HEK293 (cell line): Measurements from ENCODE around the gene SLC16A5.

ENCODE experiments used
- SP2 ChIP-seq: fragments of 450-650 bp; formaldehyde crosslinking; IDR thresholded peaks from 2 replicates; pipeline ENCODE4 v1.5.1; 2016; ENCODE audit warnings: missing biosample characterization, missing genetic modification characterization
- YY1 ChIP-seq: fragments of 450-650 bp; formaldehyde crosslinking; IDR thresholded peaks from 2 replicates; pipeline ENCODE4 v1.5.1; 2018; ENCODE audit warnings: missing biosample characterization, missing genetic modification characterization
- ZFP37 ChIP-seq: fragments of 450-650 bp; formaldehyde crosslinking; IDR thresholded peaks from 2 replicates; pipeline ENCODE4 v1.5.1; 2016; ENCODE audit warnings: missing biosample characterization, missing genetic modification characterization
- ZNF112 ChIP-seq: fragments of 450-650 bp; formaldehyde crosslinking; IDR thresholded peaks from 2 replicates; pipeline ENCODE4 v1.5.0; 2017; ENCODE audit warnings: missing biosample characterization, missing genetic modification characterization
- ZNF114 ChIP-seq: fragments of 450-650 bp; formaldehyde crosslinking; IDR thresholded peaks from 2 replicates; pipeline ENCODE4 v1.5.0; 2017; ENCODE audit warnings: missing biosample characterization, missing genetic modification characterization
- ZNF239 ChIP-seq: fragments of 450-650 bp; formaldehyde crosslinking; IDR thresholded peaks from 2 replicates; pipeline ENCODE4 v1.5.1; 2016; ENCODE audit warnings: missing biosample characterization, missing genetic modification characterization
- ZNF404 ChIP-seq: fragments of 450-650 bp; formaldehyde crosslinking; IDR thresholded peaks from 2 replicates; pipeline ENCODE4 v1.5.1; 2017; ENCODE audit warnings: missing biosample characterization, missing genetic modification characterization
- ZNF677 ChIP-seq: fragments of 450-650 bp; IDR thresholded peaks from 2 replicates; pipeline ENCODE4 v1.5.0; 2018; ENCODE audit warnings: missing biosample characterization, mild to moderate bottlenecking, missing genetic modification characterization, moderate library complexity
- ZNF747 ChIP-seq: fragments of 450-650 bp; formaldehyde crosslinking; IDR thresholded peaks from 2 replicates; pipeline ENCODE4 v1.5.1; 2016; ENCODE audit warnings: missing biosample characterization, missing genetic modification characterization
- ZNF792 ChIP-seq: fragments of 450-650 bp; formaldehyde crosslinking; IDR thresholded peaks from 2 replicates; pipeline ENCODE4 v1.5.1; 2016; ENCODE audit warnings: missing biosample characterization, missing genetic modification characterization
- TF ChIP-seq, protein P1 (sequence below): fragments of 450-650 bp; formaldehyde crosslinking; IDR thresholded peaks from 2 replicates; pipeline ENCODE4 v1.5.1; 2016; ENCODE audit warnings: missing biosample characterization, missing genetic modification characterization
- TF ChIP-seq, protein P2 (sequence below): fragments of 450-650 bp; formaldehyde crosslinking; IDR thresholded peaks from 2 replicates; pipeline ENCODE4 v1.5.1; 2016; ENCODE audit warnings: missing biosample characterization, missing genetic modification characterization

- TF ChIP-seq YY1 (tag by site-specific recombination) (no peak), ZNF239 (tag by site-specific recombination) (no peak), ZNF112 (tag by site-specific recombination) (no peak), ZNF792 (tag by site-specific recombination) (no peak), SP2 (tag by site-specific recombination) (no peak), ZNF404 (no peak), ZNF747 (no peak), ZNF677 (no peak), ZNF114 (tag by site-specific recombination) (no peak), ZFP37 (tag by site-specific recombination) (no peak)
- TF ChIP-seq, protein P1, sequence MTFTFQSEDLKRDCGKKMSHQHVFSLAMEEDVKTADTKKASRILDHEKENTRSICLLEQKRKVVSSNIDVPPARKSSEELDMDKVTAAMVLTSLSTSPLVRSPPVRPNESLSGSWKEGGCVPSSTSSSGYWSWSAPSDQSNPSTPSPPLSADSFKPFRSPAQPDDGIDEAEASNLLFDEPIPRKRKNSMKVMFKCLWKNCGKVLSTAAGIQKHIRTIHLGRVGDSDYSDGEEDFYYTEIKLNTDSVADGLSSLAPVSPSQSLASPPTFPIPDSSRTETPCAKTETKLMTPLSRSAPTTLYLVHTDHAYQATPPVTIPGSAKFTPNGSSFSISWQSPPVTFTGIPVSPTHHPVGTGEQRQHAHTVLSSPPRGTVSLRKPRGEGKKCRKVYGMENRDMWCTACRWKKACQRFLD (tag by site-specific recombination): no peak
- TF ChIP-seq, protein P2, sequence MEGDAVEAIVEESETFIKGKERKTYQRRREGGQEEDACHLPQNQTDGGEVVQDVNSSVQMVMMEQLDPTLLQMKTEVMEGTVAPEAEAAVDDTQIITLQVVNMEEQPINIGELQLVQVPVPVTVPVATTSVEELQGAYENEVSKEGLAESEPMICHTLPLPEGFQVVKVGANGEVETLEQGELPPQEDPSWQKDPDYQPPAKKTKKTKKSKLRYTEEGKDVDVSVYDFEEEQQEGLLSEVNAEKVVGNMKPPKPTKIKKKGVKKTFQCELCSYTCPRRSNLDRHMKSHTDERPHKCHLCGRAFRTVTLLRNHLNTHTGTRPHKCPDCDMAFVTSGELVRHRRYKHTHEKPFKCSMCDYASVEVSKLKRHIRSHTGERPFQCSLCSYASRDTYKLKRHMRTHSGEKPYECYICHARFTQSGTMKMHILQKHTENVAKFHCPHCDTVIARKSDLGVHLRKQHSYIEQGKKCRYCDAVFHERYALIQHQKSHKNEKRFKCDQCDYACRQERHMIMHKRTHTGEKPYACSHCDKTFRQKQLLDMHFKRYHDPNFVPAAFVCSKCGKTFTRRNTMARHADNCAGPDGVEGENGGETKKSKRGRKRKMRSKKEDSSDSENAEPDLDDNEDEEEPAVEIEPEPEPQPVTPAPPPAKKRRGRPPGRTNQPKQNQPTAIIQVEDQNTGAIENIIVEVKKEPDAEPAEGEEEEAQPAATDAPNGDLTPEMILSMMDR (tag by site-specific recombination): no peak
These were observed 47.7 kb downstream of the SLC16A5 start for GRCh38 chr17:75135452-75135851.
